Thyroid gland (tissue), 4 donors: Measurements from ENCODE around the gene ZIC1. TPM values are rescaled to one million over a fixed set of nuclear protein-coding genes. Genes with fewer than 3 reads are reported as not detected.

ENCODE experiments used
- DNase-seq, 2 donors: peaks; one replicate each; pipeline ENCODE4 v3.0.0-alpha.2; 2019
- H3K27ac ChIP-seq, 3 donors: fragments of 200-600 bp; sonication (generic); 1 replicate in 2 of 3; 2 replicates in 1 of 3; pipeline ENCODE4 v1.5.1; 2016 to 2019; ENCODE audit warnings: mild to moderate bottlenecking in 1 of 3, moderate library complexity in 1 of 3
- H3K27me3 ChIP-seq: fragments of 200-600 bp; sonication (generic); one replicate; pipeline ENCODE4 v1.5.1; 2019
- H3K36me3 ChIP-seq, 2 donors: fragments of 200-600 bp; sonication (generic); one replicate each; pipeline ENCODE4 v1.5.1; 2016 to 2019
- H3K4me1 ChIP-seq, 2 donors: fragments of 200-600 bp; sonication (generic); one replicate each; pipeline ENCODE4 v1.5.1; 2017 to 2019
- H3K4me3 ChIP-seq, 3 donors: fragments of 200-600 bp; sonication (generic); replicated peaks in 1 of 3; 1 replicate in 2 of 3; 2 replicates in 1 of 3; pipeline ENCODE4 v1.5.1; 2016; ENCODE audit warnings: mild to moderate bottlenecking in 1 of 3
- H3K9me3 ChIP-seq: fragments of 200-600 bp; sonication (generic); one replicate; pipeline ENCODE4 v1.5.1; 2017
- CTCF ChIP-seq, 6 experiments: fragments of 200-600 bp in 3 of 6; fragments of 450-650 bp in 3 of 6; sonication (generic) in 3 of 6; IDR thresholded peaks; one replicate each; pipeline ENCODE4 v1.5.1; 2016 to 2019; ENCODE audit warnings: antibody characterized with exemption in 6 of 6, mild to moderate bottlenecking in 2 of 6, inconsistent platforms in 1 of 6, moderate library complexity in 1 of 6
- POLR2A ChIP-seq, 2 donors: fragments of 450-650 bp; IDR thresholded peaks; one replicate each; pipeline ENCODE4 v1.6.1; 2017; ENCODE audit warnings: antibody characterized with exemption in 2 of 2, mild to moderate bottlenecking in 2 of 2, moderate library complexity in 1 of 2
- WGBS, 2 donors: methylation state at CpG; one replicate each; pipeline ENCODE4 v1.1.5; 2017; 5-methylcytosine and 5-hydroxymethylcytosine counted together
- intact Hi-C: fragments of 100-400 bp; cut with DNase I; formaldehyde crosslinking; loops from one replicate; pipeline ENCODE4 v1.15.1; 2023
- total RNA-seq, 4 donors: library from RNA; depleted of rRNA; stranded (reverse); fragments of >200 nt; gene quantifications; one replicate each; pipeline ENCODE4 v1.2.3, GENCODE V29; 2016

Gene ZIC1
- total RNA-seq, 4 donors from 2014 or later = not detected

- TF ChIP-seq CTCF (IDR thresholded peaks at IDR 0.05) = no peak
- TF ChIP-seq POLR2A (IDR thresholded peaks at IDR 0.05) = no peak
- no peak for DNase-seq
- Histone ChIP-seq H3K4me3 (peak overlapping the region in 1 of 3 donors; percentile 2), H3K36me3 (no peaks in the 10 kb centered on the region), H3K27me3 (peaks cover 70% of the 10 kb centered on the region), H3K4me1 (peaks cover 12 to 37% of the 10 kb centered on the region in 2 donors), H3K27ac (no peak overlapping the region), H3K9me3 (no peaks in the 10 kb centered on the region)
- 7 to 14% methylated on average over 35 to 37 of the region's 37 CpGs for WGBS, 2 donors
- intact Hi-C loops = no loop called here
Measured at GRCh38 chr3:147412917-147413685, 3.9 kb downstream of the ZIC1 start.

DNA sequence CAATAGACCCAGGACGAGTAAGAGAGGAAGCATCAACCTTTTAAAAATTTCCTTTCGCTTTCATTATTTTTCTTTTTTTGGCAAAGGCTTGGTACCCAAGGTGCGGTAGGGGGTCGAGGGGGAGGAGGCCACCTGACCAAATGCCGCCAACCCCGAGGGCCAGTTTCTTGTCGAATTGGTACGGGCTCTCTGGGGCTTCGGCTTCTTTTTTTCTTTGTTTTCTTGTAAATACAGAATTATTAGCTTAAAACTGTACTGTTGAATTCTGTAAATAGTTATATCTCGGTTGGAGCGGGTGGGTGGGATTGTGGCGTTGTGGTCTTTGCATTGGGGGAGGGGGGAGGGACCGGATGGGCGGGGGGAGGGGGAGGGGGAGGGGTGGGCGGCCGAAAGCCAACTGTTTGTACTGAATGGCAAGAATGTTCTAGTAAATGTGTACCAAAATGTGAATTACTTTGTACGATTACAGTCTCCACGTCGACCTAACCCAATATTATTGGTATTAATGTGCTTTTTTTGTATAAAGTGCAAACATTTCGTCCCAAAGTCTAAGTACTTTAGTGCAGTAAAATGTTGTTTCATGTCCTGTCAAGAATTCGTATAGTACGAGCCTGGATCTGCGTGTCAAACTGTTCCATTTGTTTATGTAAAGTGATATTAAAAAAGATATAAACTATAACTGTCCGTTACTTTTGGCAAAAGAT lies 4.7 kb downstream of the ZIC1 start:
- intact Hi-C loops = no loop called here
- H3K27me3 ChIP-seq = peaks cover 70% of the 10 kb centered on the region
- no peaks in the 10 kb centered on the region for H3K9me3 ChIP-seq
- WGBS, 2 donors = 8 to 12% methylated on average over 24 of the region's 24 CpGs
- no peak for TF ChIP-seq CTCF (IDR thresholded peaks at IDR 0.05)
- TF ChIP-seq POLR2A (IDR thresholded peaks at IDR 0.05) = no peak
- peaks cover 12 to 40% of the 10 kb centered on the region in 2 donors for H3K4me1 ChIP-seq
- peak overlapping the region in 1 of 3 donors; percentile 2 for H3K4me3 ChIP-seq
- no peak overlapping the region for H3K27ac ChIP-seq
- H3K36me3 ChIP-seq = no peaks in the 10 kb centered on the region
- DNase-seq = no peak

DNA sequence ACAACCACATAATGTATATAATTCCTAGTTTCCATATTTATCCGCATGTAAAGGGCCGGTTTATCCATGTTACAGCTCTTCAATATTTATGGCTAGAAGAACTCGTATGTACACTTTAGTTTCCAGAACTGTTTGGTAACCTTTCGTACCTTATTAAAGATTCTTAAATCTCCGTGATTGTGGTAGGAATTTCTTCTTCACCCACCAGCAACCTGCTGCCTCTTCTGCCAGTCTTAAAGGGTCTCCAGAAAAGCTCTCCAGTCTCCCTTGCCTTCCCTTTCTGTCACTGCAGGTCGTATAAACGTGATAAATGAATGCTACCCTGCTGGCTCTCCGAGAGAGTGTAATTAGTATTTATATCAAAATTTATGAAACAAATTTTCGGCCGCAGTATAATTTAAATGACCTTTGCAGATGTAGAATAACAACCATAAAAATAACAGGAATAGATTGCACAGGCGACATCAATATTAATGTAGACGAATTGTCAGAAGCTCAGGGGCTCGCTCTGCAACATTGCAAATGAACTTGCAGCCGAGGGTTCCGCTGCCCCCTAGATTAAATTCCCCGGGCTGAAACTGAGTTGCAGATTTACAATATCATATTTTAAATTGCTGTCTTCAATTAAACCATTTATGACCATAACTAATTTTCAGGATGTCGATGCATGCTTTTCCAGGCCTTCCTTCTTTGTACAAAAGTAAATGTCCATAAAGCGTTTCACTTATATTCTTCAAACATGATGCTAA lies 5.4 kb downstream of the ZIC1 start:
- Histone ChIP-seq H3K9me3 (no peaks in the 10 kb centered on the region), H3K27me3 (peaks cover 71% of the 10 kb centered on the region), H3K27ac (no peak overlapping the region), H3K4me1 (peaks cover 19 to 42% of the 10 kb centered on the region in 2 donors), H3K36me3 (no peaks in the 10 kb centered on the region), H3K4me3 (no peak overlapping the region)
- WGBS, 2 donors = 18 to 20% methylated on average over 18 of the region's 18 CpGs
- no peak for DNase-seq
- intact Hi-C loops = no loop called here
- TF ChIP-seq CTCF (IDR thresholded peaks at IDR 0.05) (no peak), POLR2A (IDR thresholded peaks at IDR 0.05) (no peak)

DNA sequence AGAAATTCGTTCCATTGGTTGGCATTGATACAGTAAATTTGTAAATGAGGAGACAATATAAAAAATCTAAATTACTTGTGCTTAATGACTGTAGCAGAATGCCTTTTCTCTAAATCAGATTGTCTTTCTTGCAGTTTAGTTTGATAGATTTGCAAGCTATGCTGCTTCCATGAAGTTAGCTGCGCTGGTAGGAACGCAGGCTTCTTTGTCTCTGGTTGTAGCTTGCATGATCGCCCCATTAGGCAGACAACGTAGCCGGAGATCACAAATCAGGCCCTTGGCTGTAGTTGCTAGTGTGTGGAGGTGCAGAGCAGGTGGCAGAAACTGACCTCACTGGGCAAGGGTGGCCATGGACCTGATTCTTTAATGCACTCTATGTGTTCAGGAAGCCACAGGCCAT lies 6.1 kb downstream of the ZIC1 start:
- Histone ChIP-seq H3K27me3 (peaks cover 71% of the 10 kb centered on the region), H3K4me1 (peaks cover 17 to 36% of the 10 kb centered on the region in 2 donors), H3K36me3 (no peaks in the 10 kb centered on the region), H3K9me3 (no peaks in the 10 kb centered on the region), H3K4me3 (no peak overlapping the region), H3K27ac (no peak overlapping the region)
- no peak for DNase-seq
- intact Hi-C loops = no loop called here
- no peak for TF ChIP-seq POLR2A (IDR thresholded peaks at IDR 0.05)
- no peak for TF ChIP-seq CTCF (IDR thresholded peaks at IDR 0.05)
- 9 to 22% methylated on average over 6 of the region's 6 CpGs for WGBS, 2 donors
